Epithelial cell of prostate (primary cell): ENCODE results near the gene B4GAT1.
"Not testable (repeated sequence)": the region's sequence is repeated elsewhere in the genome, so short reads cannot be mapped to it uniquely, and the experiment has no call there.

Experiments
- DNase-seq: peaks from one replicate; pipeline ENCODE4 v3.0.0-alpha.2; 2011; ENCODE audit warnings: low read depth, low spot score
- H3K27ac ChIP-seq: fragments of 450-650 bp; 2 replicates; pipeline ENCODE4 v1.5.1; 2017; ENCODE audit warnings: mild to moderate bottlenecking

The B4GAT1 gene

GRCh38 chr11:66326261-66327111 is 20.9 kb downstream of the B4GAT1 start:
- no peak for DNase-seq
- peak overlapping the region; percentile 71 for H3K27ac ChIP-seq

- no peak for DNase-seq
- H3K27ac ChIP-seq: no peak overlapping the region
Measured at GRCh38 chr11:66325263-66325671, 22.2 kb downstream of the B4GAT1 start.

GRCh38 chr11:66324664-66325063 is 22.8 kb downstream of the B4GAT1 start:
- H3K27ac ChIP-seq: no peak overlapping the region
- DNase-seq: no peak

GRCh38 chr11:66323684-66324083 is 23.7 kb downstream of the B4GAT1 start:
- H3K27ac ChIP-seq: no peak overlapping the region
- DNase-seq: no peak

- H3K27ac ChIP-seq: no peak overlapping the region
- DNase-seq: no peak
Measured at GRCh38 chr11:66322732-66323427, 24.5 kb downstream of the B4GAT1 start.

- no peak overlapping the region for H3K27ac ChIP-seq
- no peak for DNase-seq
Measured at GRCh38 chr11:66321606-66322005, 25.8 kb downstream of the B4GAT1 start.

- H3K27ac ChIP-seq, DNase-seq: not testable (repeated sequence)
Measured at GRCh38 chr11:66320748-66321147, 26.7 kb downstream of the B4GAT1 start.

DNA sequence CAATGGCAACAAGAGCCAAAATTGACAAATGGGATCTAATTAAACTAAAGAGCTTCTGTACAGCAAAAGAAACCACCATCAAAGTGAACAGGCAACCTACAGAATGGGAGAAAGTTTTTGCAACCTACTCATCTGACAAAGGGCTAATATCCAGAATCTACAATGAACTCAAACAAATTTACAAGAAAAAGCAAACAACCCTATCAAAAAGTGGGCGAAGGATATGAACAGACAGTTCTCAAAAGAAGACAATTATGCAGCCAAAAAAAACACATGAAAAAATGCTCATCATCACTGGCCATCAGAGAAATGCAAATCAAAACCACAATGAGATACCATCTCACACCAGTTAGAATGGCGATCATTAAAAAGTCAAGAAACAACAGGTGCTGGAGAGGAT is 27.1 kb downstream of the B4GAT1 start:
- not testable (repeated sequence) for H3K27ac ChIP-seq, DNase-seq

GRCh38 chr11:66318600-66318970 is 28.8 kb downstream of the B4GAT1 start:
- DNase-seq: no peak
- no peak overlapping the region for H3K27ac ChIP-seq

- no peak overlapping the region for H3K27ac ChIP-seq
- DNase-seq: no peak
Measured at GRCh38 chr11:66317723-66318599, 29.5 kb downstream of the B4GAT1 start.

DNA sequence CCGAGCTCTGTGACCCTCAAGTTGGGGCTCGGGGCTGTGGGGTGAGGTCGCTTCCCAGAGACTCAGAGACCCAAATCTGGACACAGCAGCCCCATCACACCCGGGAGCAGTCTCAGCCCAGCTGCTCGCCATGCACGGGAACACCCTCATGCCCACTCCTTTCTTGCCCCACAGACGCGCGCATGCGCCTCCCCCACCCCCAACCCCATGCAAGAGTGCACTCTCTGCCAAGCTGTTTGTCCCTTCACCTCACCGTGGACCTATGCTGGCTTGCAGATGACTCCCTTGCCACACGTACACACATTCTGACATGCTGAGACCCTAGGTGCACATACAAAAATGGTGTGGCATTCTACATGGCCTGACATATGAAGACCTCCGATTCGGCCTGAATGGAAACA is 30.1 kb downstream of the B4GAT1 start:
- no peak for DNase-seq
- H3K27ac ChIP-seq: no peak overlapping the region

- no peak for DNase-seq
- H3K27ac ChIP-seq: no peak within 1 kb of the TSS
Measured at GRCh38 chr11:66316849-66317251, 30.6 kb downstream of the B4GAT1 start, which contains the start of gene CD248. Gene CD248, minus strand, starts transcription at chr11:66317044. Its CDS starts 17 bp downstream, at chr11:66317027.

DNA sequence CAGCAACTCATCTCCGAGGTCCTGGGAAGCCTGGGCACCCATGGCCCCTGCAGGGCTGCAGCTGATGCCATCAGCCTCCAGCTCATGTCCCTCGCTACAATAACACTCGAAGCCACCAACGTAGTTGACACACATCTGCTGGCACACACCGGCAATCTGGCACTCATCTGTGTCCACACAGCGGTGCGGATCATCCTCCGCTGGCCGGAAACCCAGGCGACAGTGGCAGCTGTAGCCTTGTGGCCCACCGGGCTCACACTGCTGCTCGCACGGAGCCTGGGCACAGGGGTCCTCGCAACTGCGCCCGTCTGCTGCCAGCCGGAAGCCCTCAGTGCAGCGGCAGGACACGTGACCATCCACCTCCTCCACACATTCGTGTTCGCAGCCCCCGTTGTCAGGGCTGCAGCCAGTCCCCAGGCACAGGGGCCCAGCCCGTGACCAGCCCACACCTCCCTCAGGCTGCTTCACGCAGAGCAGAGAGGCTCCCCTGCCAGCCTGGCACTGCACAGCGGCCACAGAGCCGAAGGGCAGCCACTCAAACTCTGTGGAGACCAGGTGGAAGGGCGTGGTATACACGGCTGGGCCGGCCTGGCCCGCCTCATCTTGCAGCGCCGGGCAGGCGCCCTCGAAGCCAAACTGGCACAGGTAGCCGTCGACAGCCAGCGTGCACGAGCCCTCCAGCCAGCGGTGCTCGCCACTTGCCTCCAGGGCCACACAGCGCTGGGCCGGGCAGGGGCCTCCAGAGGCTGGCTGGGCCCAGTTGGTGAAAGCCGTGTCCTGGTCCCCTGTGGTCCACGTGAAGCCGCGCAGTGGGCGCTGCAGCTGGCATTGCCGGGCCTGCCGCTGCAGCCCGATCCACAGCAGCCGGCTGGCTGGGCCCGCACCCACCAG is 31.3 kb downstream of the B4GAT1 start:
- no peak for DNase-seq
- no peak overlapping the region for H3K27ac ChIP-seq

DNA sequence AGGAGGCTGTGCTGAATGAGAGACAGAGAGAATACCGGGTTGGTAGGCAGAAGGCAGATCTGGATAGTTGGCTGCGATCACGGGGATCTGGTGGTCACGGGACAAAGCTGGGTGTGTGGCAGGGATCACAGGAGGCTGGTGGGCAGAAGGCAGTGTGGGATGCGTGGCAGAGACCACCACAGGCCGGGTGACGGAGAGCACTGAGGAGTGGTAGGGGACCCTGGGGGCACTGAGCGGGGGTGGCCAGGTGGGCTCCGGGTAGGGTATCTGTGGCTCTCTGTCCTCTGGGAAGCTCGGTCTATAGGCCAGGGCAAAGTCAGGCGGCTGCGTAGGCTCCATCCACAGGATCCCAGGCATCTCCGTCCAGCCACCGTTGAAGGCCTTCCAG is 31.9 kb downstream of the B4GAT1 start:
- no peak for DNase-seq
- H3K27ac ChIP-seq: no peak overlapping the region

GRCh38 chr11:66314561-66315497 is 32.6 kb downstream of the B4GAT1 start:
- DNase-seq: no peak
- no peak overlapping the region for H3K27ac ChIP-seq

DNA sequence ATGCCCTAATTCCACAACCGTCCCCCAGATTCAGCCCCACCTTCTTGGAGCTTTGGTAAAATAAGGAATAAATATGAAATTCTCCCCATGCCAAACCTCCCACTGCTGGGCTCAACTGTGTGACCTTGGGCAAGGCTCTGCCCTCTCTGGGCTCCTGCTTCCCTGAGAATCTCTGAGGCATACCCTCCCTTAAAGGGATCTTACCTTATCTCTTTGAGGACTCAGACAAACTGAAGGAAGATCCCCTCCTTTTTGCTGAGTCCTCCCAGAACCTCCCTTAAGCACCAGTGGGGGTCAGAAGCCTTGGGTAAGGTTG is 33.3 kb downstream of the B4GAT1 start:
- no peak for DNase-seq
- H3K27ac ChIP-seq: no peak overlapping the region

DNA sequence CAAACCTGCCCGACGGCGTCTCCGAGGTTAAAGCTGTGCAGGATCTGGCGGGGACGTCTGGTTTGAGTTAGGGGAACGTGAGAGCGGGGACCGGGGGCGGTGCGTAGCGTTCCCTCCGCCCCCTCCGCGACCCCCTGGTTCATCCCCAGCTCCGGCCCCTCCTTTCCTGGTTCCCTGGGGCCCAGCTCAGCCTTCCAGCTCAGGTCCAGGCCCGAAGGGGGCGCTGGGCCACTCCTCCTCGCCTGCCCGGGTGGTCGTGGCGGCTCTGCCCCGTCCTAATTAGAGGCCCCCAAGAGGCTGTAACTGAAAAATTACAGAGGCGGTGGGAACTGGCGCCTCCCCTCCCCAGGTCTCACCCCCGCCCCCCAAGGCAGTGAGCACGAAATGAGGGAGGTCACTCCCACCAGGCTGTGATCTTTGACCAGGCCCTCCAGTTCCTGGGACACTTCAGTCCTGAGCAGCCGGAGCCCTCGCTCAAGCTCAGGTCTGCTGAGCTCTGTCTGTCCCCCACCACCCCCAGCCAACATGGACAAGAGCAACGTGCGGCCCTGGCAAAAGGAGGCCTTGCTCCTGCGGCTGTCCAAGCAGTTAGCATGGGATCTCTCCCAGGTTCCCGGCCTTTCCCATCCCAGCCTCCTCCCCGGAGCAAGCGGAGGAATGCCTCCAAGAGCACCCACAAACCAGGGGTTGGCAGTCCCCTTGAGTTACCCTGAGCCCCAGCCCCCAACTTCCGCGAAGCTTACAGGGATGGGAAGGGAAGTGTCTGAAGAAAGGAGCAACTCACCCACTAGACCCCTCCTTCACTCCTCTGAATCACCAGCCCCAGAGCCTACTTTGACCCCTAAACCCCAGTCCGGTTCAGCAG is 33.9 kb downstream of the B4GAT1 start:
- H3K27ac ChIP-seq: no peak overlapping the region

More for the DNA sequence above, 33.9 kb downstream of the B4GAT1 start:
- no peak for DNase-seq
